HUES6 (cell line): ENCODE results near the gene NDST1.
"Not testable (repeated sequence)": the region's sequence is repeated elsewhere in the genome, so short reads cannot be mapped to it uniquely, and the experiment has no call there.

Source experiments
- H3K27ac ChIP-seq: 2 replicates; pipeline ENCODE4 v1.7.0; 2013; ENCODE audit warnings: low read depth, mild to moderate bottlenecking, low read length, inconsistent platforms
- H3K27me3 ChIP-seq: 2 replicates; pipeline ENCODE4 v1.6.1; 2013; ENCODE audit warnings: low read length; ENCODE audit not compliant: control insufficient read depth, insufficient read depth
- H3K36me3 ChIP-seq: 2 replicates; pipeline ENCODE4 v1.6.1; 2013; ENCODE audit warnings: low read length; ENCODE audit not compliant: control insufficient read depth, insufficient read depth
- H3K4me1 ChIP-seq: 2 replicates; pipeline ENCODE4 v1.6.1; 2013; ENCODE audit warnings: low read length; ENCODE audit not compliant: control insufficient read depth, insufficient read depth
- H3K4me3 ChIP-seq: 2 replicates; pipeline ENCODE4 v1.5.1; 2013; ENCODE audit warnings: low read depth, low read length
- H3K9ac ChIP-seq: one replicate; pipeline ENCODE4 v1.6.1; 2013; ENCODE audit warnings: mild to moderate bottlenecking, low read length
- H3K9me3 ChIP-seq: 2 replicates; pipeline ENCODE4 v1.6.1; 2013; ENCODE audit warnings: low read depth, low read length; ENCODE audit not compliant: control insufficient read depth, insufficient read depth

Gene NDST1

DNA sequence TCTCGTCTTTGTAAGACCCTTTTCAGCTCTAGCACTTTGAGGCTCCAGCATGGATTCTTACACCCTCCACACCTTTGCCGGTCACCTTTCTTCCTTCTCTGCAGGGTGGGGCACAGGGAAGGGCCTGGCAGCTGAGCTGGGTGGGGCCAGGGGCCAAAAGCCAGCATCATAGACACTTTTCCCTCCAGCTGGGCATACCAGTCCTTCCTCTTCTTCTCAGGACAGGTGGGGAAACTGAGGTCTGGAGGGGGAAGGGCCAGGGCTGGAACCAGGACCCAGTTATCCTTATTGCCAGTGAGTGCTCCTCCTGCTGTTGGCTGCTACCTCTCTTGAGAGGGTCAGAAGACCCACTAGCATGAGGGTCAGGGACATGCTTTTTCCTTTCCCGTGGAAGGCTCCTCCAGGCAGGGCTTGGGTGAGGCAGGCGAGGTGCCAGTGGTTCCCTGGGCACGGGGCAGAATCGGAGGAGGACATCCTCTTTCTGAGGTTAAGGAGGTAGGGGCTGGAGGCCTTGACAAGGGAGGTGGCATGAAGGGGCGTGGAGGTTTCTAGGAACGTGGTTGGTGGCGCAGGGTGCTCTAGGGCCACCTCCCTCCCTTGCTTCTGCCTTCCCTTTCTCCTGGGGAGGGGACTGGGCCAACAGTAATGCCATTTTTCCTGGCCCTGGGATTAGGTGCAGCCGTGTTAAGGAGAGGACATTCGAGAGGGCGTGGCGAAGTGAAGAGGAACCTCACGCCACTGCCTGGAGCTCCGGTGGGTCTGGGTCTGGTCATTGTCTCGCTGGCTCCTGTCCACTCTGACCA, at the start of gene NDST1:
TSS of gene NDST1 (plus strand) at position 658 of the 803 bp plus-strand sequence. CDS start 13,124 bp downstream, outside the sequence.
- H3K4me1 ChIP-seq, result peaks cover 54% of the 10 kb centered on the region
- H3K9me3 ChIP-seq, result no peaks in the 10 kb centered on the region
- H3K36me3 ChIP-seq, result no peaks in the 10 kb centered on the region
- H3K27ac ChIP-seq, result no peak within 1 kb of the TSS
- no peak within 1 kb of the TSS for H3K4me3 ChIP-seq
- no peaks in the 10 kb centered on the region for H3K27me3 ChIP-seq
- no peak within 1 kb of the TSS for H3K9ac ChIP-seq

DNA sequence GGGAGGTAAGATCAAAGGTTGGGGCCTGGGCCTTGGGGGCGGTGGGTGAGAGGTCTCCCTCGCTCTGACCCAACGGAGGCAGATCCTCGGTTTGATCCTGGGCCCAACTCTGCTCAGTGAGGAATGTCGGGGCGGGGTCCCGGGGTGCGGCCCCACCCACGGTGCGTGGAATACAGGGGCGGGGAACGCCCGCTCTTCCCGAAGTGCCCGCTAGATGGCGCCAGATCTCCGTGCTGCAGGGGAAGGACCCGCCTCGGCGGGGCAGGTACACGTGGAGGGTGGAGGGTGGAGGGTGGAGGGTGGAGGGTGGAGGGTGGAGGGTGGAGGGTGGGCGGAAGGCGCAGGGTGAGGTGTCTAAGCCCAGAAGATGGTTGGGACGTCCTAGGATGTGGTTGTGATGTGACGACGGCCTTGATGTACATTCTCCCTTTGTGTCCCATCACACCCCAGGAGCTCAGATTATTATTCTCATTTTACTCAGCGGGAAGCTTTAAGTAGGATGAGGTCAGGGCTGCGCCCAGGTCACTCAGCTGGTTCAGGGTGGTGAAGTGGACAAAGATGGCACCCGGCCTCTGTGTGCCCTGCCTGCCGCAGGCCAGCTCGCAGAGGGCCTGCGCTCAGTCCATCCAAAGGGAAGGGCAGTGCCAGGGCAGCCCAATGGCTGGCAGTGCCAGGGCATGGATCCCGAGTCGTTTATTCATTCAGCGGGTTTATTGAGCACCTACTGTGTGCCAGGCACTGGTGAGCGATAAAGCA, 49.0 kb upstream of the NDST1 start:
- Histone ChIP-seq H3K9ac (peak overlapping the region; percentile 49), H3K27ac (no peak overlapping the region), H3K36me3 (no peaks in the 10 kb centered on the region), H3K9me3 (no peaks in the 10 kb centered on the region), H3K4me3 (no peak overlapping the region; the same call in 1 of the 2 replicates), H3K27me3 (no peaks in the 10 kb centered on the region), H3K4me1 (peaks cover 60% of the 10 kb centered on the region)

DNA sequence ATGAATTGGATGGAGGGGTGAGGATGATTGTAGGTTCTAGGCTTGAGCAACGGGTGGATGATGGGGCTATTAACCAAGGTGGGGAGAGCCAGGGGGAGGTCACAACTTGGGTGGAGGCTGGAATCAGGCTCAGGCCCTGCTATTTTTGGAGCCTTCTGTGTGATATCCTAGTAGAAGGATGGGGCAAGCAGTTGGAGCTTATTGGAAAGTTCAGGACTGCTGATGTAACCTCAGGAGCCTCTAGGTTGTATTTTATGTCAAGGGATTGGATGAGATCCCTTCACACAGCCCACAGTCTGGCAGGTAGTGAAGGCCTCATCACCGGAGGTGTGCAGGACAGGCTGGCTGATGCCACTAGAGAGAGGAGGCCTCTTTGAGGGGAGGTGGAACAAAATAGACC, 47.1 kb upstream of the NDST1 start:
- Histone ChIP-seq H3K4me3 (no peak overlapping the region), H3K27ac (peak overlapping the region; percentile 73; the same call in 1 of the 2 replicates), H3K27me3 (no peaks in the 10 kb centered on the region), H3K9ac (peak overlapping the region; percentile 45), H3K36me3 (no peaks in the 10 kb centered on the region), H3K9me3 (no peaks in the 10 kb centered on the region), H3K4me1 (peaks cover 60% of the 10 kb centered on the region)

DNA sequence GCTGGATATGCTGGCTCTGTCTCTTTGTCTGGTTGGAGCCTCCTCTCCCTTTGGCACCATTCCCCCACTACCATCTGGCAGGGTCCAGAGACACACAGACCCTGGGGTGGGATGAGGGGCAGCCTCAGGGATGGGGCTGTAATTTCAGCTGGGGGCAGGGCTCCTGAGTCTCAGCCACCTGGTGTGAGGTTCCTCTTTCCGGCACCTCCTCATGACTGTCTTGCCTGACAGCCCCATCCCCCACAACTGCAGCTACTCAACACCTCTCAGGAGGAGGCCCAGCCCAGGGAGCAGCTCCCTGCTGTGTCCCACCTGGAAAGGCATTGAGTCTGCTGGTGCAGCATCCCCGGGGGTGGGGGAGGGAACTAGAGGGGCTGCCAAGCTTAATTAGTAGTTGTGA, 46.7 kb upstream of the NDST1 start:
- H3K9ac ChIP-seq, result peak overlapping the region; percentile 45

DNA sequence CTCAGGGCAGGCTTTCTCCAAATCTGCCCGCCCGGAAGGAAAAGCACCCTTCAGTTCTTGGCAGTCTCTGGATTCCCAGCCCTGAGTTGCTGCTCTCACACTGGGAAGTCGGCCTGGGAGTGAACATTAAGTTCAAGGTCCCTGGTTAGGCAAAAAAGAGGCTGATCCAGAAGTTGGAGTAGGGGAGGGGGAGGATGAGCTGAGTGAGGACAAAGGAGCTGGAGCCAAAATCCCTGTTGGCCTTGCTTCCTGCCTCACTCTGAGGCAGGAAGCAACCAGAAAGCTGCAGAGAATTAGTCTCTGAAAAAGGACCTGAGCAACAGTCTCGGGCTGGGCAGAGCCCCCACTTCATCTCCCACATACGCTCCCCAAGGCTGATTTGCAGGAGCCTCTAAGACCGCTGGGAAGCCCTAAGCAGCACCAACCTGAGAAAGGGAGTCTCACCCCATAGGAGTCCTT, 43.3 kb upstream of the NDST1 start:
- H3K27me3 ChIP-seq, result no peaks in the 10 kb centered on the region
- no peak overlapping the region for H3K4me3 ChIP-seq
- no peaks in the 10 kb centered on the region for H3K36me3 ChIP-seq
- H3K9me3 ChIP-seq, result no peaks in the 10 kb centered on the region
- peak overlapping the region; percentile 36; the same call in 1 of the 2 replicates for H3K27ac ChIP-seq
- H3K9ac ChIP-seq, result peak overlapping the region; percentile 43
- H3K4me1 ChIP-seq, result peaks cover 46% of the 10 kb centered on the region

More for the DNA sequence above, 46.7 kb upstream of the NDST1 start:
- H3K27me3 ChIP-seq, result no peaks in the 10 kb centered on the region
- H3K4me3 ChIP-seq, result no peak overlapping the region
- no peaks in the 10 kb centered on the region for H3K9me3 ChIP-seq
- H3K27ac ChIP-seq, result peak overlapping the region; percentile 73; the same call in 1 of the 2 replicates
- H3K4me1 ChIP-seq, result peaks cover 64% of the 10 kb centered on the region
- no peaks in the 10 kb centered on the region for H3K36me3 ChIP-seq

DNA sequence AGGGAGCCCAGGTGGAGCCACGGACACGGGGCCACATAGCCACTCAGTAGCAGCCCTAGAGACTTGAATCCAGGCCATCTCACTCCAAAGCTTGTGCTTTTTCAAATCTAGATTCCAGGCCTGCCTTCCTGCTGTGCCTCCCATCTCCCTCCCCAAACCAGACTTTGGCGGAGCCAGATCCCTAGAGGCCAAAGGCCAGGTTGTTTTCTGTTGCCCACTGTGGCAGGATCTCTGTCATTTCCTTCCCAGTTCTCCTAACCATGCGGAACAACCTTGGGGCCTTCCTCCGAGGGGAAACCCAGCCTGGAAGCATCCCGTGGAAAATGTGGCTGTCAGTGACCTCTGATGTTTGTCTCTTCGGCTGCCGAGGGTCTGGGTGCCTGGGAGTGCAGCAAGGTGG, 42.0 kb upstream of the NDST1 start:
- no peaks in the 10 kb centered on the region for H3K36me3 ChIP-seq
- no peaks in the 10 kb centered on the region for H3K27me3 ChIP-seq
- no peak overlapping the region for H3K27ac ChIP-seq
- no peak overlapping the region for H3K4me3 ChIP-seq
- no peak overlapping the region for H3K9ac ChIP-seq
- H3K9me3 ChIP-seq, result no peaks in the 10 kb centered on the region
- peaks cover 40% of the 10 kb centered on the region for H3K4me1 ChIP-seq

DNA sequence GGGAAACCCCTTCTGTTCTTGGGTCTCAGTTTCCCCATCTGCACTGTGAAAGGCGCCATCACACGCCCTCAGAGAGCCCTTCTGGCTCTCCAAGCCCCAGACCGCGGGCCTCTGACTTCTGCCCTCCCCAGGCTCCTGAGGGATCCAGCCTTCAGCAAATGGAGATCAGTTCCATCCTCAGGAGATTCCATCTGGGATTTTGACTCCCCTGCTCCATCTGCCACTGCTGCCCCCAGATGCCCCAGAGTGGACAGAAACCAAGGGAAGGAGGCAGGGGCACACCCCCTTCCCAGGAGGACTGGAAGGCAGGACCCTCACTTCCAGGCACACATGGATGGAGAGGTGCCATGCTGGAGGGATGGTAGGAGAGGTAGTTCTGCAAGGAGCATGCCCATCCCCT, 39.7 kb upstream of the NDST1 start:
- Histone ChIP-seq H3K4me3 (no peak overlapping the region), H3K9me3 (no peaks in the 10 kb centered on the region), H3K27ac (no peak overlapping the region), H3K27me3 (no peaks in the 10 kb centered on the region), H3K9ac (no peak overlapping the region), H3K36me3 (no peaks in the 10 kb centered on the region), H3K4me1 (peaks cover 31% of the 10 kb centered on the region)

DNA sequence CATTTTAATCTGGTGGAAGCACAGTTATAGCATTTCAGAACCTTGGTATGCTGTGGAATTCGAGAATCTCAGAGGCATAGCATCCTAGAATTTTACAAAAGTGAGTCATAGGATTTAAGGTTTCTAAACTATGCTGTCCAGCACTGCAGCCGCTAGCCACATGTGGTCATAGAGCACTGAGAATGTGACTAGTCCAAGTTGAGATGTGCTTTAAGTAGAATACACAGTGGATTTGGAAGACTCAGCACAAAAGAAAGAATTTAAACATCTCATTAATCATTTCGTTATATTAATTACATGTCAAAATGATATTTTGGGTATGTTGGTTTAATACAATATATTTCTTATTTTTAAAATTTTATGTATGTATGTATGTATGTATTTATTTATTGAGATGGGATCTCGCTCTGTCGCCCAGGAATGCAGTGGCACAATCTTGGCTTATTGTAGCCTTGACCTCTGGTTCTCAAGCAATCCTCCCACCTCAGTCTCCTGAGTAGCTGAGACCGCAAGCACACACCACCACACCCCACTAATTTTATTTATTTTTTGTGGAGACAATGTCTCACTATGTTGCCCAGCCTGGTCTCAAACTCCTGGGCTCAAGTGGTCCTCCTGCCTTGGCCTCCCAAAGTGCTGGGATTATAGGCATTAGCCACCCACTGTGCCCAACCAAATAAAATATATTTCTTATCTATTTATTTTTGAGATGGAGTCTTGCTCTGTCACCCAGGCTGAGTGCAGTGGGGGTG, 38.0 kb upstream of the NDST1 start:
- no peak overlapping the region for H3K9ac ChIP-seq
- peaks cover 29% of the 10 kb centered on the region for H3K4me1 ChIP-seq
- H3K4me3 ChIP-seq, result no peak overlapping the region
- no peaks in the 10 kb centered on the region for H3K9me3 ChIP-seq
- H3K27me3 ChIP-seq, result no peaks in the 10 kb centered on the region
- no peaks in the 10 kb centered on the region for H3K36me3 ChIP-seq
- no peak overlapping the region for H3K27ac ChIP-seq

DNA sequence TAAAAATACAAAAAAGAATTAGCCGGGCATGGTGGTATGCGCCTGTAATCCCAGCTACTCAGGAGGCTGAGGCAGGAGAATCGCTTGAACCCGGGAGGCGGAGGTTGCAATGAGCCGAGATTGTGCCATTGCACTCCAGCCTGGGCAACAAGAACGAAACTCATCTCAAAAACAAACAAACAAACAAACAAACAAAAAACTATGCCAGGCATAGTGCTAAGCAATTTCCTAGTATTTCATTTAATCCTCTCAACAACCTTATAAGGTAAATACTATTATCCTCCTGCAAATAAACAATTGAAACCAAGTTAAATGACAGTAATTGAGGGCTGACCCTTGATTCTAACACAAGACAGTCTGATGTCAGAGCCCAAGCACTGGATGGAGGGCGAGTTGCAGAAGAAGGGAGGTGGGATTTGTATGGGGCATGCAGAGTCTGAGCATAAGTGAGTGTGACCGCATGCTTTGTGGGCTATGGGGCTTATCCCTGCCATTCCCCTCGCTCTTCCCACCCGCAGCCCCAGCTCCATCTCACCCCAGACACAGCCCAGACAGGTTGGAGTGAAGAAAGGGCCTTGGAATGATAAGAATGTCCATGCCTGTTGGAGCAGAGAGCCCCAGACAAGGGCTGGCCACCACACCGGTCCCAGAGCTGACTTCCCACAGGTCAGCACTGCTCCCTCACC, 34.1 kb upstream of the NDST1 start:
- Histone ChIP-seq H3K9ac (peak overlapping the region; percentile 67), H3K9me3 (no peaks in the 10 kb centered on the region), H3K27ac (no peak overlapping the region; the same call in 1 of the 2 replicates), H3K4me1 (peaks cover 25% of the 10 kb centered on the region), H3K27me3 (no peaks in the 10 kb centered on the region), H3K4me3 (no peak overlapping the region), H3K36me3 (no peaks in the 10 kb centered on the region)

DNA sequence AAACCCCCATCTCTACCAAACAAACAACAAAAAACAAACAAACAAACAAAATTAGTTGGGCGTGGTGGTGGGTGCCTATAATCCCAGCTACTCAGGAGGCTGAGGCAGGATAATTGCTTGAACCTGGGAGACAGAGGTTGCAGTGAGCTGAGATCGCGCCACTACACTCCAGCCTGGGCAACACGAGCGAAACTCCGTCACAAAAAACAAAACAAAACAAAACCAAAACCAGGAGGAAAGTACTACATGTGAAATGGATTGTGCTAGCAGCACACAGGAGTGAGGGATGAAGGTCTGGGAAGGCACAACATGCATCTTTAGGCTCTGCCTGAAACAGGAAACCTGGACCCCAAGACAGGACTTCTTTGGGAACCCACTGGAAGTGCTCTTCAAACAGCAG, 31.4 kb upstream of the NDST1 start:
- H3K27ac ChIP-seq, H3K36me3 ChIP-seq, H3K9ac ChIP-seq, H3K9me3 ChIP-seq, H3K4me3 ChIP-seq, H3K27me3 ChIP-seq: not testable (repeated sequence)
- H3K4me1 ChIP-seq, result peaks cover 28% of the 10 kb centered on the region
